HG02970 (cell line): ENCODE measurements around the gene ILF2.
"Not testable (repeated sequence)": the region's sequence is repeated elsewhere in the genome, so short reads cannot be mapped to it uniquely, and the experiment has no call there.

Experiments used
- ATAC-seq: cut with Tn5 transposase; IDR thresholded peaks from one replicate; pipeline ENCODE4 v1.9.1; 2021; ENCODE audit warnings: mild to moderate bottlenecking, moderate library complexity, moderate number of reproducible peaks; ENCODE audit not compliant: unreplicated experiment, low FRiP score

ILF2 gene

DNA sequence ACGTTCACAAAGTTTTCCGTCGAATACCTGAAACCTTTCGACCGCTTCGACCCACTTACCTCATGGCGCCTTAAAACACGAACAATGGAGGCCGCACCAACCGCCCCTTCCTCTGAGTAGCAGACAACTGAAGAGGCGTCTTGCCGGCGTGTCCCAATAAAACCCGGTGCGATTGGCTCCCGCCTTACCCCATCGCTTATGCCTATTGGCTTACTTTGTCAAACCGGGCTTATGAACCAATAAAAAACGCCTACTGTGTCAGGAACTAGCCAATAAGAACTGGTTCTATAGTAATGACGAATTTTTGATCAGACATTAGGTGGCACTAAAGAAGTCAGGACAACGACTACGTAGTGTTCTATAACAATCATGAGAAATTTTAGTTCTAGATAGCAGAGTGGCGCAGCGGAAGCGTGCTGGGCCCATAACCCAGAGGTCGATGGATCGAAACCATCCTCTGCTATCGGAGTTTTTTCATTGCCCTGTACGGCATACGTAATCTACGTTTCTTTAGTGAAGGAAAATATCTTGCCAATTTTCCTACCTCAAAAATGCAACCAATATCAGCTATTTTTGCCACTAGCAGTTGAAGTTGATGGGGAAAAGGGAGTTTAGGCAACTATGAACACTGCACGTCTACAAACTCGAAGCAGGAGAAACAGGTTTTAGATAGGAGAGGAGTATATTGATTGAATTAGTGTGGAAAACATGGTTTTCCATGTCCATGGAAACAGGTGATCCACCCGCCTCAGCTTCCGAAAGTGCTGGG lies at the start of gene ILF2:
TSS of gene ILF2 (minus strand) at position 135 of the 769 bp plus-strand sequence. CDS start at position 64, 71 bp downstream.
- peak; percentile 91 for ATAC-seq

DNA sequence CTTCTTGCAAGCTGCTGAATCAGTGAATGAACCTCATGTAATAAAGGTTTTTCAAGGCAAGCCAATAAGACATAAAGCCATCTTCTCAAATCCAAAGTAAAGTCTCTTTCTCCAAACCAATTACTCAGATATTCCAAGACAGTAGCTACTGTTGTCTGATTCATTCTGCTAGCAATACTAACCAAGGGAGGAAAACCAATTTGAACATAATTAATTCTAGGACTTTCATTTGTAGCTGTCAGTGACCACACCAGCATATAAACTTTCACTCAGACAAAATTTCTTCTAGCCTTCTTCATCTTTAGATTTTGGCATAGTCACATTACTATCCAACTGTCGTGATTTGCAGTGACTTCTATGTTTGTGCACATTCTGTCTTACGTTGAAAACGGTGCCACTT lies 46.5 kb upstream of the ILF2 start:
- no peak for ATAC-seq

GRCh38 chr1:153716211-153716610 lies 45.4 kb upstream of the ILF2 start:
- ATAC-seq, result not testable (repeated sequence)

DNA sequence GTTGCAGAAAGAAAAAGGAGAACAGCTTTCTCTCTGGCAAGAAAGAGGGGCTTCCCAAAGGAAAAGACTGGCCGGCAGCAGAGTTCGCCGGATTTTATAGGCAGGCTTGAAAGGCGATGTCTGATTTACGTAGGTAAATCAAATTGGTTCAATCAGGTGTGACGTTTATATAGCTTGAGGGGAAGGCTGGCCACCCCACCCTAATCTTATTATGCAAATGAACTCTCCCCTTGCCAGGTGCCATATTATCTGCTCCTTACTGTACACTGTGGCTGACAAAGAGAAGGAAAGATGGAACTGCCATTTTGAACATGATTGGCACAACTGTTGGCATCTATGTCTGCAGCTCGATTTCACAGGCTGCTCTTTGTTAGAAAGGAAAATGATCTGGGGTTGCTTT lies 40.2 kb upstream of the ILF2 start:
- ATAC-seq, result no peak

DNA sequence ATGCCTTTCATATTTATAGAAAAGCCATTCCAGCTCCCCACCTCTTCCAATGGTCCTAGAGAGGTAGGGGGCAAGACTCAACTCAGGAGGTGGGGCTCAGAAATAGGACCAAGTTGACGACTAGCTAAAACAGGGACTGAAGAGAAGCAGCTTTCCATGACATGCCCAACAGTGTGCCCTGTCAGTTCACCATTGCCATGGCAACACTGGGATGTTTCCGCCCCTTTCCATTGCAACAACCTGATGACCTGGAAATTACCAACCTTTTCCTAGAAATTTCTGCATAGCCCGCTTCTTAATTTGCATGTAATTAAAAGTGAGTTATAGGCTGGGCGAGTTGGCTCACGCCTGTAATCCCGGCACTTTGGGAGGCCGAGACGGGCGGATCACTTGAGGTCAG lies 34.7 kb upstream of the ILF2 start:
- ATAC-seq, result no peak

- ATAC-seq, result no peak
Measured at GRCh38 chr1:153699768-153700167, 29.0 kb upstream of the ILF2 start.

DNA sequence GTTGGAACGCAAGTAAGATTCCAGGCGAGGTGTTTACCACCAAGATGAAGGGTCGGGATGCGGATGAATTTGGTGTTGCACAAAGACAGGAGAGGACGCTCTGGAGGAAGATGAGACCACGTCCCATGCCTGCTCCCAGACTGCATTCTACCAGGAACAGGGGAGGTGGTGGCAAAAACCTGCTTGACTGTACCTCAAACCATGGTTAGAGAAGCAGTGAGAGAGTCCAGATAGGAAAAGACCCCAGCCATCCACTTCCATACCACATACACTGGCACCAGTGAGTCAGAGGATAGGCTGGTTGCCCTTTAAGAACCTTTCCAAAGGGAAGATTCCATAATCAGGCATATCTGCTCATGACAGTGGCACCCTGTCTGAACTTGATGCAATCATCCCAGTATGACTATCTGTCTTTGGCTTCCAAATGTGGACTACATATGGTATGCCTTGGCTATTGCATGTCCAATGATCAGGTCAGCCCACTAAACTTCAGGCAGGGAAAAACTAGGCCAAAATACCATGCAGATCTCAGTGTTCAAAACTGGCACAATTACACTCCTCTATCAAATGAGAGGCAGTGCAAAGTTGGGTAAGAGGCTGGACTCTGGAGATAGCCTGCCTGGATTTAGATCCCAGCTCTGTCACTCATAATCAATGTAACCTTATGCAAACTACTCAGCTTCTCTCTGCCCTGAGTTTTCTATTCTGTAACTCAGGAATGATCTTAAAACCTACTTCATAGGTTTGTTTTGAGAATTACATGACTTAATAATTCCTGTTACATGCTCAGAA lies 28.3 kb upstream of the ILF2 start:
- no peak for ATAC-seq

GRCh38 chr1:153698020-153698922 lies 27.5 kb upstream of the ILF2 start:
- no peak for ATAC-seq

GRCh38 chr1:153697191-153698019 lies 26.6 kb upstream of the ILF2 start:
- ATAC-seq, result no peak

- no peak for ATAC-seq
Measured at GRCh38 chr1:153696741-153697140, 25.9 kb upstream of the ILF2 start.

DNA sequence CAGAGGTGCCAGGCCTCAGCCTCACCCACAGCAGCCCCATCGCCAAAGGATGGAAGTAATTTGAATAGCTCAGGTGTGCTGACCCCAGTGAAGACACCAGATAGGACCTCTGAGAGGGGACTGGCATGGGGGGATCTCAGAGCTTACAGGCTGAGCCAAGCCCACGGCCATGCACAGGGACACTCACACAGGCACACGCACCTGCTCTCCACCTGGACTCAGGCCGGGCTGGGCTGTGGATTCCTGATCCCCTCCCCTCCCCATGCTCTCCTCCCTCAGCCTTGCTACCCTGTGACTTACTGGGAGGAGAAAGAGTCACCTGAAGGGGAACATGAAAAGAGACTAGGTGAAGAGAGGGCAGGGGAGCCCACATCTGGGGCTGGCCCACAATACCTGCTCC lies 22.7 kb upstream of the ILF2 start:
- no peak for ATAC-seq

- ATAC-seq, result no peak
Measured at GRCh38 chr1:153688736-153689328, 18.0 kb upstream of the ILF2 start.

DNA sequence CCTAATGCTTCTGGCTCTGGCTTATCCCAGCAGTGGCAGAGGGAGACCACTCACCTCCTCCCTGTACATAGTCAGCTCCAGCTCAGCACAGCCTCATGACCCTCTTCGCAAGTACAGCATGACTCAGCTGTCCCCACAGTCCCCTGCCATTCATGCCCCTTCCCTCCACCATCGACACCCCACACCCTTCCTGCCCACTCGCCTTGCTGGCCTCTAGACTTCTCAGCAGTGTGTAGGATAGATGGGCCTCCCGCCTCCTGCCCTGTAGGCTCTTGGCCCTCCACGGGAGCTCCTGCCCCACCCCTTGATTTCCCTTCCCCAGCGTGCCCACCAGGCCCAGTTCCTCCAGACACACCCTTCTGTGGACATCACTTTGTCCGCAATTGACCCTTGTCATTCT lies 17.5 kb upstream of the ILF2 start:
- no peak for ATAC-seq

DNA sequence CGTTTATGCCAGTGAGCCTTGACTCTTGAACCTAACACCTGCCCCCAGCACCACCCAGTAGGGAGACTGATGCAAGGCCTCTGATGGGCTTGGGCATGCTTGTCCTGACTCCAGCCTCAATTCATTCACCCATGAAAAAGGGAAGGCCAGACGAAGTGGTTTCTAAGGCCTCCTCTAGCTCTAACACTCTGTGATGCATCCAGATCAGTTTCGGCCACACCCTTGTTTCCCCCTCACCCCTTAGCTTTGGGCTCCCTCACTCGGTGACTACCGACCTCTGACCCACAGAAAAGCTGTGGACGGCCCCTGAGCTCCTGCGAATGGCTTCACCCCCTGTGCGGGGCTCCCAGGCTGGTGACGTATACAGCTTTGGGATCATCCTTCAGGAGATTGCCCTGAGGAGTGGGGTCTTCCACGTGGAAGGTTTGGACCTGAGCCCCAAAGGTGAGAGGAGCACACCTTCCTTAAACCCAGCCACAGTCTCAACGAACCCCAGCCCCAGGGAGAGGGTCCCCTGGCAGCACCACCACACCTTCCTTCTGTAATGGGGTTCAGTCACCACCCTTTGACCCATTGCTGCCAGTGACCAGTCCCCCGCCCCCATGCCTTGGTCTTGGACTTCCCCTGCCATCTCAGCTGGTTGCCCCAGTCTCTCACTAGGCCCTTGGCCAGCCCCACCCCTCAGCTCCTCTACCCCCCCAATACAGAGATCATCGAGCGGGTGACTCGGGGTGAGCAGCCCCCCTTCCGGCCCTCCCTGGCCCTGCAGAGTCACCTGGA lies 16.7 kb upstream of the ILF2 start:
- ATAC-seq, result no peak

- no peak for ATAC-seq
Measured at GRCh38 chr1:153685544-153686340, 14.9 kb upstream of the ILF2 start.

- no peak for ATAC-seq
Measured at GRCh38 chr1:153684892-153685291, 14.1 kb upstream of the ILF2 start.

- no peak for ATAC-seq
Measured at GRCh38 chr1:153683854-153684253, 13.1 kb upstream of the ILF2 start.

DNA sequence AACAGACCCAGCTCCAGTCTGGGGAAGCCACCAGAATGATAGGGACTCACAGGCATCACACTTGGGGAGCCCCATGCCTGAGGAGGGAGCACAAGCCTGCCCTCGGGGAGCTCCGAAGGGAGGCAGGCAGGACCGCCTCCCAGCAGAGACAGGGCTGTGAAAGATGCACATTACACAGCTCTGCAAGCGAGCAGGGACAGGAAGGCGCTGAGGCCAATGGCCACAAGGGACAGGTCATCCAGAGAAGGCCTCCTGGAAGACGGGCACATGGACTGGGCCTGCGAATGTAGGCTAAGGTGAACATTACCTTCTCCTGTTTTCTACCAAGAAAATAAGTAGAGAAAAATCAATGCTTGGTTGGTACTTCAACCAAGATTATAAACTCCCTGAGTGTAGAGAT lies 11.9 kb upstream of the ILF2 start:
- no peak for ATAC-seq
